BJ (cell line): ENCODE results near the gene CTSZ. TPM values are rescaled to one million over a fixed set of nuclear protein-coding genes. Genes with fewer than 3 reads are reported as not detected.
"Not testable (repeated sequence)": the region's sequence is repeated elsewhere in the genome, so short reads cannot be mapped to it uniquely, and the experiment has no call there.

Experiments used
- CTCF ChIA-PET: fragments of 350-600 bp; formaldehyde crosslinking; extraction: SDS; loops from one replicate; lab custom pipeline; 2021; ENCODE audit warnings: antibody characterized with exemption, inconsistent platforms; lab: Yijun Ruan, JAX
- POLR2A ChIA-PET: fragments of 300-600 bp; sonication (Branson Sonifier 250); formaldehyde crosslinking; extraction: SDS; loops from one replicate; lab custom pipeline; 2021; ENCODE audit warnings: antibody characterized with exemption; lab: Charles Lee
- DNase-seq: peaks from one replicate; pipeline ENCODE4 v3.0.0-alpha.2; 2011; ENCODE audit warnings: low read depth
- H3K27me3 ChIP-seq: 2 replicates; pipeline ENCODE4 v1.6.0; 2011; ENCODE audit warnings: low read length; ENCODE audit not compliant: control insufficient read depth, insufficient read depth
- H3K36me3 ChIP-seq: 2 replicates; pipeline ENCODE4 v1.5.1; 2011; ENCODE audit warnings: low read length; ENCODE audit not compliant: control insufficient read depth, insufficient read depth
- H3K4me3 ChIP-seq: 2 replicates; pipeline ENCODE4 v1.5.1; 2011; ENCODE audit warnings: low read depth, mild to moderate bottlenecking, control low read depth, low read length
- polyA plus RNA-seq: library from polyadenylated mRNA; depleted of rRNA; stranded (reverse); fragments of >200 nt; gene quantifications from 2 replicates; pipeline ENCODE4 v1.2.3, GENCODE V29; 2011
- TF ChIP-seq, protein P1 (sequence below): IDR thresholded peaks from 2 replicates; pipeline ENCODE4 v1.5.1; 2011; ENCODE audit warnings: low read depth, mild to moderate bottlenecking, control low read depth, inconsistent platforms, low read length, moderate library complexity; ENCODE audit not compliant: insufficient read depth

Gene CTSZ
- polyA plus RNA-seq, 1 experiment, result 288 TPM

DNA sequence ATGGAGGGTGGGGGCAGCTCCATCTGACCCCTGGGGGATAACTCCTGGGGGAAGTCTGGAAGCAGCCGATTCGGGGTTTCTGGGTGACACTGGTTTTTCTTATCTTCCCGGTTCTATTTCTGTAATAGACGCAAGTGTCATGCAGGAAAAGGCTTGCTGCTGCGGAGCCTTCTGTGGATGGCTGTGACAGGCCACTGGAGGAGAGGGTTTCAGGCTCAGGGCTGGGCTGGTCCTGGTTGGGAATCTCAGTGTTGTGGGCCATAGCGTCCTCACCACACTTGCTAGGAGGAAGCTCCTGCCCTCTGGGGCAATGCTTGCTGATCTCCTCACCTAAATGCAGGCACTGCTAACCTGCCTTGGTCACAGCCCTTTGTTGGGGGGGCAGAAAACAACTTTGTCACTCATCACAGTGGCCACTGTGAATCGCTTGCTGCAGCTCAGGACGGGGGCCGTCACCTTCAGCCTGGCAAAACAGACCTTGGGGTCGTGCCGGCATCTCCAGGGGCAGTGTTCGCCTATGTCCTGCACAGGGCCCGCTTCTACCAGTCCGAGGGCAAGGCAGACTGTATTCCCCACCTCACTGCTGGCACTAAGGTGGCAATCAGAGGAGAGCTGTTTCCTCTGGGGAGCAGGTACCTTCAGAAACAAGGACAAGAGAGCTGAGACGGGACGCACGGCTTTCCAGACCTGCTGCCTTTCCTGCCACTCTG lies 7.8 kb upstream of the CTSZ start:
- Histone ChIP-seq H3K4me3 (no peak overlapping the region), H3K27me3 (no peaks in the 10 kb centered on the region), H3K36me3 (no peaks in the 10 kb centered on the region; the same call in 1 of the 2 replicates)
- POLR2A ChIA-PET, result no interaction called here
- no peak for DNase-seq
- CTCF ChIA-PET, result no interaction called here
- TF ChIP-seq, protein P1, sequence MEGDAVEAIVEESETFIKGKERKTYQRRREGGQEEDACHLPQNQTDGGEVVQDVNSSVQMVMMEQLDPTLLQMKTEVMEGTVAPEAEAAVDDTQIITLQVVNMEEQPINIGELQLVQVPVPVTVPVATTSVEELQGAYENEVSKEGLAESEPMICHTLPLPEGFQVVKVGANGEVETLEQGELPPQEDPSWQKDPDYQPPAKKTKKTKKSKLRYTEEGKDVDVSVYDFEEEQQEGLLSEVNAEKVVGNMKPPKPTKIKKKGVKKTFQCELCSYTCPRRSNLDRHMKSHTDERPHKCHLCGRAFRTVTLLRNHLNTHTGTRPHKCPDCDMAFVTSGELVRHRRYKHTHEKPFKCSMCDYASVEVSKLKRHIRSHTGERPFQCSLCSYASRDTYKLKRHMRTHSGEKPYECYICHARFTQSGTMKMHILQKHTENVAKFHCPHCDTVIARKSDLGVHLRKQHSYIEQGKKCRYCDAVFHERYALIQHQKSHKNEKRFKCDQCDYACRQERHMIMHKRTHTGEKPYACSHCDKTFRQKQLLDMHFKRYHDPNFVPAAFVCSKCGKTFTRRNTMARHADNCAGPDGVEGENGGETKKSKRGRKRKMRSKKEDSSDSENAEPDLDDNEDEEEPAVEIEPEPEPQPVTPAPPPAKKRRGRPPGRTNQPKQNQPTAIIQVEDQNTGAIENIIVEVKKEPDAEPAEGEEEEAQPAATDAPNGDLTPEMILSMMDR, result no peak

DNA sequence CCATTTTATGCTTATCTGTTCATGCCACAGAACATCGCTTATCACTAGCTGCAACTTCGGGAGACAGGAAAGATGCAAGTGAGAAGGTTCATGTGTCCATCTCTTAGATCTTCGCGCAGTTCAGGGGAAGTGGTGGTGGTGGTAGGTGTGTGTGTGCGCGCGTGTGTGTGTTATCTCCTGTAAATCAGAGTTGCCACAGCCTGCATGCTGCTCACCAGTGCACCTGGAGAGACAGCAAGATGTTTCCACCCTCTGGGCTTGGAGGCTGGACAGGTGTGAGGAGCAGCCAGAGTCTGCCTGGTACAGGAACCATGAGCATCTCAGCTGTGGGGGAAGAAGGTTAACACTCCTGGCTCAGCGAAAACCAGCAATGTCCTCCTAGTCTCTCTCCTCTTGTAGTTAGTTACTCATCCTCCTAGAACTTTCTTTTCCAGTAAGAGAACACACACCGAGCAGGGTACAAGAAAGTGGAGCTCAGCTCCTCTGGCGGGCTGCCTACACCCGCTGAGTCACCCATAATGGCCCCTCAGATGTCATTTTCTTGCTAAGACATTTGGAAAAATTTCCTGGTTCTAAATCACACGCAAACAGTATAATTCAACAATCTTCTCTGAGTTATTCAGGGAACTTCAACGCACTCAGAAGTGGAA lies 7.0 kb upstream of the CTSZ start:
- Histone ChIP-seq H3K36me3 (no peaks in the 10 kb centered on the region; the same call in 1 of the 2 replicates), H3K27me3 (no peaks in the 10 kb centered on the region), H3K4me3 (no peak overlapping the region)
- POLR2A ChIA-PET, result no interaction called here
- TF ChIP-seq, protein P1, result no peak
- DNase-seq, result no peak
- CTCF ChIA-PET, result no interaction called here

DNA sequence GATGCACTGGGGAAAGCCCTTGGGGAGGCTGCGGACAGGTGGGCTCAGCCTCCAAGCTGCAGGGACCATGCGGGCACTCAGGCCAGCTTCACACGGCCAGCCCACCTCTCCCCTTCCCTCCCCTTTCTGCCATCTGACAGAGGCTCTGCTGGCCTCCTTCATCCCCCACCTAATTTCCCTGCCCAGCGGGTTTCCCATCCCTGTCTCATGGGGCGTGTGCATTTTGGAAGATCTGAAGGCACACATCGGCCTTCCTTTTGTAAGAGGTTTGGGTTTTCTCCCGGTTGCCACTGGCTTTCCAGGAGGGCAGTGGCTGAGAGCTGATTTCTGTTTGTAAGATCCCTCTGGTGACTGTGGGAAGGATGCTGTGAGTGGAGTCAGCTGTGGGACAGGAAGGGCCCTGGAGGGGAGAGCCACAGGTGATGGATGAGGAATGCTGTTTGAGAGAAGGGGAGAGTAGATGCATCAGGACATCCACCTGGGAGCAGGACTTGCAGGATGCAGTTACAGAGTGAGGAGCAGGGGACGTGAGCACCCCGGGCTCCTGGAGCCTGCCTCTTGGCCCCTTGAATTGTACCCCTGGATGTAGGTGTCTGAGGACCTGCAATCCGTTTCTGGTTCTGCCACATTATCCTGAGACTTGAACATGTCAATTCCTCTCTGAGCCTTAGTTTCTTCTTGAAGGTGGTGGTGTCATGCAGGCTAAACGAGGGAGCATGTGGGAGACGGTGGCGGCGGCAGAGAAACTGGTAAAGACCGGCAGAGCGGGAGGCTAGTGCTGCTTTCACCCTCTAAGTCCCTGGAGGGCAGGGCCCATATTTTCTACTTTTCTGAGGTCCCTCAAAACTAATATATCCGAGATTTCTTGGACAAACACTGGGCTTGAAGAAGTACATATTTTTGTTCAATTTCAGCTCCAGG lies 6.2 kb upstream of the CTSZ start:
- Histone ChIP-seq H3K27me3 (no peaks in the 10 kb centered on the region), H3K4me3 (no peak overlapping the region), H3K36me3 (no peaks in the 10 kb centered on the region; the same call in 1 of the 2 replicates)
- ChIA-PET POLR2A (no interaction called here), CTCF (no interaction called here)
- TF ChIP-seq, protein P1, result no peak
- no peak for DNase-seq

DNA sequence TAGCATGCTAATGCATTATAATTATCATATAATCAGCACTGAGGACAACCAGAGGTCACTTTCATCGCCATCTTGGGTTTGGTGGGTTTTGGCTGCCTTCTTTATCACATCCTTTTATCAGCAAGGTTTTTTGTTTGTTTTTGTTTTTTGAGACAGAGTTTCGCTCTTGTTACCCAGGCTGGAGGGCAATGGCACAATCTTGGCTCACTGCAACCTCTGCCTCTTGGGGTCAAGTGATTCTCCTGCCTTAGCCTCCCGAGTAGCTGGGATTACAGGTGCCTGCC lies 4.8 kb upstream of the CTSZ start:
- H3K36me3 ChIP-seq, H3K27me3 ChIP-seq, CTCF ChIA-PET, DNase-seq, POLR2A ChIA-PET, H3K4me3 ChIP-seq: not testable (repeated sequence)

DNA sequence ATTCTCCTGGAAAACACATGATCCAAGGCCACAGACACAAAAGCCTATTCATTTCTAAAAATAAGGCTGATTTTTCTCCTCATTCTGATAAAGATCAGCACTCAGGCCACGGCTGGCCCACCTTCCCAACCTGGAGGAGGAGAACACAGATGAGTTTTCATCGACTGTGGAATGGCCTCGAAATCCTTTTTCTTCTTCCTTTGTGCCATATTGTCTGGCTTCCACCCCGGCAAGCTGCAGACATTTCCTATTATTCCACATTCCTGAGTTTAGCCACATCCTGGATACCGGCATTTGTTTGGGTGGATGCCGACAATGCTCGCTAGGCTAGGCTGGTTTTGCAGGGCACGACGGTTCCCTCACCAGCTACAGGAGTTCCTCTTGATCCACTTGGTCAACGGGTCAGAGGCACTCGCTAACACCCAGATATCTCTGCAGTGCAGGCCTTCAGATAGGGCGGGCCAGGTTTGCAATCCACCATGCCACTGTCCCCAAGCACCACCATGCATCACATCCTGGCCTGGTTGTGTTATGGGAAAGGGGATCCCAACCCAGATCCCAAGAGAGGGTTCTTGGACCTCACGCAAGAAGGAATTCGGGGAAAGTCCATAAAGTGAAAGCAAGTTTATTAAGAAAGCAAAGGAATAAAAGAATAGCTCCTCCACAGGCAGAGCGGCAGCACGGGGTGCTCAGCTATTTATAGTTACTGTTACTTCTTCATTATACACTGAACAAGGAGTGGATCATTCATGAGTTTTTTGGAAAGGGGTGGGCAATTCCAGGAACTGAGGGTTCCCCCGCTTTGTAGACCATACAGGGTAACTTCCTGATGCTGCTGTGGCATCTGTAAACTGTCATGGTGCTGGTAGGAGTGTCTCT lies 4.2 kb upstream of the CTSZ start:
- ChIA-PET POLR2A (interaction anchor here (0.6 kb wide), 1 partner anchor 128 kb away, joined by 3 read pairs; no protein-coding TSS in a partner anchor), CTCF (interaction anchor here (0.9 to 1.1 kb wide), 2 partner anchors 16 to 26 kb away, joined by 3 read pairs; no protein-coding TSS in a partner anchor)
- Histone ChIP-seq H3K36me3 (no peaks in the 10 kb centered on the region), H3K27me3 (no peaks in the 10 kb centered on the region), H3K4me3 (no peak overlapping the region)
- DNase-seq, result peak; percentile 75
- TF ChIP-seq, protein P1, result no peak
